Skeletal muscle satellite cell (primary cell): ENCODE results near the gene RASSF4.

ENCODE experiments used
- H3K27me3 ChIP-seq: 2 replicates; pipeline ENCODE4 v1.7.0; 2013; ENCODE audit warnings: low read length; ENCODE audit not compliant: control insufficient read depth, insufficient read depth
- H3K36me3 ChIP-seq: 2 replicates; pipeline ENCODE4 v1.7.0; 2013; ENCODE audit warnings: mild to moderate bottlenecking, control low read depth, low read length; ENCODE audit not compliant: insufficient read depth
- H3K4me1 ChIP-seq: 2 replicates; pipeline ENCODE4 v1.7.0; 2013; ENCODE audit warnings: low read length; ENCODE audit not compliant: control insufficient read depth, insufficient read depth
- H3K4me2 ChIP-seq: 2 replicates; pipeline ENCODE4 v1.7.0; 2013; ENCODE audit warnings: mild to moderate bottlenecking, low read length
- H3K4me3 ChIP-seq: 2 replicates; pipeline ENCODE4 v1.7.0; 2013; ENCODE audit warnings: low read length
- H3K9ac ChIP-seq: 2 replicates; pipeline ENCODE4 v1.7.0; 2013; ENCODE audit warnings: mild to moderate bottlenecking, low read depth, low read length, moderate library complexity
- H3K9me3 ChIP-seq: replicated peaks from 2 replicates; pipeline ENCODE4 v1.7.0; 2013; ENCODE audit warnings: mild to moderate bottlenecking, control low read depth, low read length

RASSF4 gene

DNA sequence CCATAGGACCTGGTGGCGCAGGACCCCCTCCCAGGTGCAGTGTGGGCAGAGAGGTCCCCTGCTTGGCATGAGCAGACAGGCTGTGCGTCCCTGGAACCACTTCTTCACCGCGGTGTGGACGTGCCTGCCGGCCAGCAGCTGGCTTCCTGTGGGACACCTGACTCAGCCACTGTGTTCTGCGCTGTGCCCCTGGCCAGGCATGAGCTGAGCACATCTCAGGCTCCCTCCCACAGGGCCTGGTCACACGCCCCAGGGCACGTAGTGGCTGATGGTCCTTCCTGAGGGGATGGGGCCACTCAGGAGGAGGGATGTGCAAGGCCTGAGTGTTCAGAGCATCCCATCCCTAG is 22.5 kb downstream of the RASSF4 start:
- peak overlapping the region; percentile 64 for H3K4me2 ChIP-seq
- H3K27me3 ChIP-seq = no peaks in the 10 kb centered on the region
- no peaks in the 10 kb centered on the region for H3K9me3 ChIP-seq
- H3K9ac ChIP-seq = peak overlapping the region; percentile 73
- peaks cover 56% of the 10 kb centered on the region for H3K4me1 ChIP-seq
- H3K36me3 ChIP-seq = no peaks in the 10 kb centered on the region
- peak overlapping the region; percentile 54 for H3K4me3 ChIP-seq

DNA sequence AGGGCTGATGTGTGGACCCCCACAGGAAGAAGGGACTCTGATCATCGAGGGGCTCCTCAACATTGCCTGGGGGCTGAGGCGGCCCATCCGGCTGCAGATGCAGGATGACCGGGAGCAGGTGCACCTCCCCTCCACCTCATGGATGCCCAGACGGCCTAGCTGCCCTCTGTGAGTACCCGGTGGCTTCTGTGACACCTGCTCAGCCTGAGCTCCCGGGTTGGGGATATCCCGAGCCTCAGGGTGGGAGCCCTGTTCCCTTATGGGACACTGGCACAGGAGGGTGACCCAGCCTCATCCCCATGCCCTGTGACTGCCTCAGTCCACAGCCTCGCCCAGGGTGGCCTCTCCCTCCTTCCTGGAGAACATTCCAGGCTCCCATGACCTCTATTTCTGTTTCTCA is 22.9 kb downstream of the RASSF4 start:
- Histone ChIP-seq H3K9me3 (no peaks in the 10 kb centered on the region), H3K4me1 (peaks cover 52% of the 10 kb centered on the region), H3K4me2 (peak overlapping the region; percentile 64), H3K27me3 (no peaks in the 10 kb centered on the region), H3K9ac (peak overlapping the region; percentile 73), H3K4me3 (peak overlapping the region; percentile 54), H3K36me3 (no peaks in the 10 kb centered on the region)

GRCh38 chr10:44983066-44983894 is 23.7 kb downstream of the RASSF4 start:
- Histone ChIP-seq H3K27me3 (no peaks in the 10 kb centered on the region), H3K4me1 (peaks cover 44% of the 10 kb centered on the region), H3K9me3 (no peaks in the 10 kb centered on the region), H3K9ac (no peak overlapping the region), H3K36me3 (no peaks in the 10 kb centered on the region), H3K4me3 (no peak overlapping the region), H3K4me2 (no peak overlapping the region)

DNA sequence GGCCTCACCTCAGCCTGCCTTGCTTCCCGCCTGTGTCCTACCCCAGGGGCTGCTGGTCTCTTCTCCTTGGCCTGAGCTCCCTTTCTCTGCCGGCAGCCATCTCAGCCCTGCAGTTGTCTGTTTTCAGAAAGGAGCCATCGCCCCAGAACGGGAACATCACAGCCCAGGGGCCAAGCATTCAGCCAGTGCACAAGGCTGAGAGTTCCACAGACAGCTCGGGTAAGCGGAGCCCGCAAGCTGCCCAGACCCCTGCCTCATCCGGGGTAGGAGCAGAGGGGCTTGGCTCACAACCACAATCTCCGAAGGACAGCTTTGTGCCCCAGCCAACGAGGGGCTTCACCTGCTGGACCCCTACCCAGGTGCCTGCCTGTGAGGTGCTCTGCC is 24.3 kb downstream of the RASSF4 start:
- Histone ChIP-seq H3K27me3 (no peaks in the 10 kb centered on the region), H3K4me2 (no peak overlapping the region), H3K4me1 (peaks cover 38% of the 10 kb centered on the region), H3K36me3 (no peaks in the 10 kb centered on the region), H3K4me3 (no peak overlapping the region), H3K9ac (no peak overlapping the region), H3K9me3 (no peaks in the 10 kb centered on the region)

GRCh38 chr10:44984671-44985101 is 25.1 kb downstream of the RASSF4 start:
- H3K4me2 ChIP-seq = no peak overlapping the region
- no peaks in the 10 kb centered on the region for H3K9me3 ChIP-seq
- peaks cover 30% of the 10 kb centered on the region for H3K4me1 ChIP-seq
- no peaks in the 10 kb centered on the region for H3K27me3 ChIP-seq
- H3K4me3 ChIP-seq = no peak overlapping the region
- H3K36me3 ChIP-seq = no peaks in the 10 kb centered on the region
- H3K9ac ChIP-seq = no peak overlapping the region

DNA sequence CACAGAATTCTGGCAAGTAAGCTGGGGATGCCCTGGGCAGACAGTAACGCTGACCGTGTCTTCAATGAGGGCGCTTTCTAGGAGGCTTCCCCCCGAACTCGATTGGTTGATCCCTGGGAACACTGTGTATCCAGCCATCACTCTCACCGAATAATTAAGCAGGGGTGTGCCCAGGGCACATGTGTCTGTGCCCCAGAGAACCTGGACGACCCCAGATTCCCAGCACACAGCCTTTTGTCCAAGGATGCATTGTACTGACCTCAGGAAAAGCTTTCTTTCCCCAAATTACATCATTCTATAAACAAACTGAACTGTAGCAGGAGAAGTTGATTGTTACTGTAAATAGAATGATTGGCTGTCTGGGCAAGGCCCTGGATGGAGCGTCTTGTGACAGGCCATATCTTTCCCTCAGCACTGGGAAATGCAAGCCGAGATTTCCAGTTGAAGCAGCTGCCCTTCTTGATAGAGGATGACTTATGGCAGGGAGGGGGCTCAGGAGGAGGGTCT is 25.6 kb downstream of the RASSF4 start:
- no peak overlapping the region for H3K4me2 ChIP-seq
- H3K9me3 ChIP-seq = no peaks in the 10 kb centered on the region
- no peaks in the 10 kb centered on the region for H3K36me3 ChIP-seq
- H3K9ac ChIP-seq = no peak overlapping the region
- no peaks in the 10 kb centered on the region for H3K27me3 ChIP-seq
- H3K4me3 ChIP-seq = no peak overlapping the region
- peaks cover 24% of the 10 kb centered on the region for H3K4me1 ChIP-seq

- Histone ChIP-seq H3K27me3 (no peaks in the 10 kb centered on the region), H3K9me3 (no peaks in the 10 kb centered on the region), H3K9ac (no peak overlapping the region), H3K4me1 (peaks cover 15% of the 10 kb centered on the region), H3K36me3 (no peaks in the 10 kb centered on the region), H3K4me2 (no peak overlapping the region), H3K4me3 (no peak overlapping the region)
These were observed 26.6 kb downstream of the RASSF4 start for GRCh38 chr10:44986179-44986578.

DNA sequence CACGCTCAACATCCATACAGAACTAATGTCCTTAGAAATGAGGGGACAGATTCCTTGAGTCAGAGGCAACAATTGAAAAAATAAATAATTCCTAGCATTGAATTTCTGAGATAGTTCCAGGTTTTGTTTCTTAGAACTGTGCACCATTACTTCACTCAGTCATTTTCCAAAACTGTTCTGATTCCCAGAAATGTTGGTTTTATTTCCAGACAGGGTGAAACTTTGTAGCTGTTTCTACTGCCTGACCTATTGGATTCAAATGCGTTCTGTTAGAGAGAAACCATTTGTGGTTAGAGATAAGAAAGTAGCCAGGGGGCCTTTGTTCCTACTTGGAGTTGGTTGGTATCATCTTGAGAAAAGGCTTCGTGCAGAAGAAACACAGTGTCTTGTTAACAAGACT is 27.1 kb downstream of the RASSF4 start:
- Histone ChIP-seq H3K27me3 (no peaks in the 10 kb centered on the region), H3K36me3 (no peaks in the 10 kb centered on the region), H3K4me1 (peaks cover 11% of the 10 kb centered on the region), H3K9me3 (no peaks in the 10 kb centered on the region), H3K4me2 (no peak overlapping the region), H3K9ac (no peak overlapping the region), H3K4me3 (no peak overlapping the region)

DNA sequence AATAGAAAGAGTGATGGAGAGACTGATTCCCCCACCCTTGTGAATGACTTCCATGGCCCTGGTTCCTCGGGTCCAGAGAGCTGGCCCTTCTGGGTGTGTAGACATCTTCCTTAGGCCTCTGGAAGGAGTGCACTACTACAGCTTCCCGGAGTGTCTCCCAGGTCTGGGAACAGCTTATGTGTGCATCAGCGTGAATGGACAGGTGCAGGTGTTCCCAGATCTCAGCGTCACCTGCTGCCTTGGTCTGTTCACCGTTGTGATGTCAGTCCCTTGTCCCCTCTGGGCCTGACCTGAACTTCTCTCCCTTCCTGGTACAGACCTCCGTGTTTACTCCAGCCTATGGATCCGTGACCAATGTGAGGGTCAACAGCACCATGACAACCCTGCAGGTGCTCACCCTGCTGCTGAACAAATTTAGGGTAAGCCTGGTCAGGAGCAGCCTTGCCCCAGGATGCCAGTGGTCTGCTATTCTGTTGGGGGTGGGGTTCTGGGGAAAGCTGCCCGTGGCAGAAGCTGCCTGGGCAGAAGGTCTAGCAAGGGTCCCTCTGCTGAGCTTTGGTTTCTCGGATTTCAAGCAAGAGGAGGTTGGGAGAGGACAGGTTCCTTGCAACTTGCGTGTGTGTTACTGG is 29.5 kb downstream of the RASSF4 start:
- peaks cover 5% of the 10 kb centered on the region for H3K4me1 ChIP-seq
- H3K9ac ChIP-seq = no peak overlapping the region
- no peak overlapping the region for H3K4me2 ChIP-seq
- H3K4me3 ChIP-seq = no peak overlapping the region
- H3K36me3 ChIP-seq = peaks cover 5% of the 10 kb centered on the region
- H3K27me3 ChIP-seq = no peaks in the 10 kb centered on the region
- no peaks in the 10 kb centered on the region for H3K9me3 ChIP-seq

DNA sequence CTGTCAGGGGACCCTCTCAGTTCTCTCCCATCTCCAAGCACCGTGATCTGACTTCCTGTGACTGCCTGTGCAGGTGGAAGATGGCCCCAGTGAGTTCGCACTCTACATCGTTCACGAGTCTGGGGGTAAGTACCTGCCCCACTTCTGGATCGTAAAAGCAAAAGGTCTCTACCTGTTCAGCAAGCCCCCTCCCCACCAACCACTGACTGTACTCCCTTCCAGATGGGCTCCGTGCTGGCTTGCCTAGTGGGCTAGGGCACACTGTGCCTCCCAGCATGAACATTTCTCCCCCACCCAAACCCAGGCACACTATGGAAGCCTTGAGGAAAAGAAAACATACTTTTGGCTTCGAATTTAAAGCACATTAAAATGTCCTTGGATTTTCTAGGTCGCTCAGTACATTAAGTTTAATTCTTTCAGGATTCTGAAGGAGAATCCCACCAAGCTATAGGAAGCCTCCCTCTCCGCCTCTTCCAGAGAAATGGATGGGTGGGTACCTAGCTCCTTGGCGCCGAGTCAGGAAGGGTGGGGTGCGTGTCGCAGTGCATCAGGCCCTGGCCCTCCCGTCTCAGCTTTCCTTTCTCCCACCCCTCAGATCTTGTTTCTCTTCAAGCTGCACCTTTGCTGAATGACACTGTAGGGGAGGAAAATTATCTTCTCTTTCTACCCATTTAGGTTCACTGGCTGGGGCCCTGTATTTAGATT is 30.1 kb downstream of the RASSF4 start:
- Histone ChIP-seq H3K4me2 (no peak overlapping the region), H3K9ac (no peak overlapping the region), H3K9me3 (no peaks in the 10 kb centered on the region), H3K4me3 (no peak overlapping the region), H3K36me3 (peaks cover 5% of the 10 kb centered on the region), H3K4me1 (peaks cover 11% of the 10 kb centered on the region), H3K27me3 (no peaks in the 10 kb centered on the region)

DNA sequence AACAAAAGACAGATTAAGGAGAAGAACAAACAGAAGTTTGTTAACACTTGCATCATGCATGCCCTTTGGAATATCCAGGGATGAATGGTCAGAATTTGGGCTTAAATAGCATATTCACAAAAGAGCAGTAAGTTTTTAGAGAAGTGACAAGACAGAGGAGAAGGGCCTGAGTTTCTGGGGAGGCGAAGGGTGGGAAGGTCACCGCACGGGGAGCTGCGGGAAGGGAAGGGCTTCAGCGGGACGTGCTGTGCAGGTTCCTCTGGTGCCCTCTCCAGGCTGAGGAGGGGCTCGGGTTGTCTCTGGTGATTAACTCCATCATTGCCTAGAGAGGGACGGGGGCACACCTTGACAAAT is 30.7 kb downstream of the RASSF4 start:
- no peaks in the 10 kb centered on the region for H3K27me3 ChIP-seq

More for the DNA sequence above, 30.7 kb downstream of the RASSF4 start:
- no peak overlapping the region for H3K4me3 ChIP-seq
- no peaks in the 10 kb centered on the region for H3K9me3 ChIP-seq
- peaks cover 16% of the 10 kb centered on the region for H3K4me1 ChIP-seq
- no peak overlapping the region for H3K4me2 ChIP-seq
- H3K9ac ChIP-seq = no peak overlapping the region
- peaks cover 5% of the 10 kb centered on the region for H3K36me3 ChIP-seq
